Measurements from ENCODE around the gene OR1N1.

The OR1N1 gene

GRCh38 chr9:122498883-122499288 lies 28.2 kb downstream of the OR1N1 start:
- CTCF ChIA-PET: interaction anchor here (0.5 to 2.4 kb wide), 41 partner anchors 9 to 904 kb away, joined by 3 to 23 read pairs (median 4); partner anchors contain the start of gene OR1J2
- Histone ChIP-seq H3K27ac (ENCODE audit: extremely low read depth, low read depth, low read length) (no peak overlapping the region), H3K36me3 (ENCODE audit: control insufficient read depth in 2 of 2, insufficient read depth in 1 of 2, low read length in 2 of 2) (no peaks in the 10 kb centered on the region), H3K4me3 (ENCODE audit: low read depth, low read length) (no peak overlapping the region), H3K4me1 (ENCODE audit: control insufficient read depth, insufficient read depth, low read length) (no peaks in the 10 kb centered on the region), H3K9me3 (ENCODE audit: control insufficient read depth, insufficient read depth, low read depth, low read length) (no peaks in the 10 kb centered on the region)
- POLR2A ChIA-PET: no interaction called here
- no peak for TF ChIP-seq ZNF311 (tag by site-specific recombination; IDR thresholded peaks at IDR 0.05; ENCODE audit: borderline replicate concordance)
- peak; percentile 38 for TF ChIP-seq ZNF654 (tag by site-specific recombination; IDR thresholded peaks at IDR 0.05; ENCODE audit: low read depth)

DNA sequence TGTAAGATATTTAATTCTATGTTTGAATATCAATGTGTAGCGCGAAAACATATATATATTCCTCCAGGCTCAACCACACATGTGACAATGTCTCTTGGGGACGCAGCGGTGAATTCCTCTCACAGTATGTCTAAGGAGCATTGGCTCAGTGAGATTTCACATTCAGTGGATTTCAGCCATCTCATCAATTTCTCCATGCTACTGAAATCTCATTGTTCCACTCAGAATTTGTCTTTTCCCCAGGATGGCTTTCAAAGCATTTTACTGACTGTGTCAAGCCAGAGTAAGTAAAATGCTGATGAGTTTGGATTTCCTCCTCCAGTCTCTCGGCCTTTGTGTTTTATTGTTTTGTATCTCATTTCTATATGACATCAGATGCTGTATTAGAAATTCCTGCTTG lies 48.0 kb downstream of the OR1N1 start:
- Histone ChIP-seq H3K9me3 (ENCODE audit: control insufficient read depth, insufficient read depth, low read depth, low read length) (no peaks in the 10 kb centered on the region), H3K27ac (ENCODE audit: extremely low read depth, low read depth, low read length) (no peak overlapping the region), H3K36me3 (ENCODE audit: control insufficient read depth in 2 of 2, insufficient read depth in 1 of 2, low read length in 2 of 2) (no peaks in the 10 kb centered on the region), H3K4me1 (ENCODE audit: control insufficient read depth, insufficient read depth, low read length) (no peaks in the 10 kb centered on the region), H3K4me3 (ENCODE audit: low read depth, low read length) (no peak overlapping the region)
- TF ChIP-seq ZBTB17 (tag by site-specific recombination; IDR thresholded peaks at IDR 0.05) (no peak), ZNF24 (tag by site-specific recombination; IDR thresholded peaks at IDR 0.05) (no peak), FEZF1 (tag by site-specific recombination; IDR thresholded peaks at IDR 0.05) (no peak)
- ChIA-PET POLR2A (no interaction called here), CTCF (interaction anchor here (1.3 to 1.7 kb wide), 2 partner anchors 14 to 15 kb away, joined by 4 to 7 read pairs; no protein-coding TSS in a partner anchor)

DNA sequence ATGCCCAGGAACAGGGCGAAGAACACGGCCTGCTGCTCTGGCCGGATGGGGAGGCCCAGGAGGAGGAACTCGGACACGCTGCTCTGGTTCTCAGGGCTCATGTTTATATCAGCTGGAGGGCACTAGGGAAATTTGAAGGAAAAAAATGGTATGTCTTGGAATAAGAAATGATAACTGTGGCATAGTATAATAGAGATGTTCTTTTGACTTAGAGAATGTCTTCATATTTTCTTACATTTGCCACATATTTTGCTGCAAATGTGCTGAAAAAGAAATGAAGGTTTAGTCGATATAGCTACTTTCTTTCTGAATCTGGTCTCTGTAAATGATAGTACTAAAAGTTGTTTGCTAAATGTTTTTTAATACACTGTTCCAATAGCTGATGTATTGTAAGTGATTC lies 49.3 kb downstream of the OR1N1 start, which contains the start of gene OR1J1:
TSS of gene OR1J1 (minus strand) at position 101 of the 400 bp plus-strand sequence. CDS start at position 101, 0 bp downstream.
- Histone ChIP-seq H3K9me3 (ENCODE audit: control insufficient read depth, insufficient read depth, low read depth, low read length) (no peaks in the 10 kb centered on the region), H3K4me3 (ENCODE audit: low read depth, low read length) (no peak within 1 kb of the TSS), H3K36me3 (ENCODE audit: control insufficient read depth in 2 of 2, insufficient read depth in 1 of 2, low read length in 2 of 2) (no peaks in the 10 kb centered on the region), H3K4me1 (ENCODE audit: control insufficient read depth, insufficient read depth, low read length) (no peaks in the 10 kb centered on the region), H3K27ac (ENCODE audit: extremely low read depth, low read depth, low read length) (no peak within 1 kb of the TSS)
- CTCF ChIA-PET: interaction anchor here (0.8 to 1.2 kb wide), 2 partner anchors 12 to 14 kb away, joined by 3 to 4 read pairs; no protein-coding TSS in a partner anchor
- TF ChIP-seq ZNF768 (tag by site-specific recombination; IDR thresholded peaks at IDR 0.05): no peak
- no peak for TF ChIP-seq ZNF433 (tag by site-specific recombination; IDR thresholded peaks at IDR 0.05; ENCODE audit: low read depth)
- no peak for TF ChIP-seq ZNF701 (tag by site-specific recombination; IDR thresholded peaks at IDR 0.05)
- TF ChIP-seq ZNF280C (tag by site-specific recombination; IDR thresholded peaks at IDR 0.05): no peak
- no peak for TF ChIP-seq ZNF624 (tag by site-specific recombination; IDR thresholded peaks at IDR 0.05)
- TF ChIP-seq ZNF843 (tag by site-specific recombination; IDR thresholded peaks at IDR 0.05): no peak
- no peak for TF ChIP-seq SALL2 (tag by site-specific recombination; IDR thresholded peaks at IDR 0.05; ENCODE audit: borderline replicate concordance)
- no peak for TF ChIP-seq ZNF155 (tag by site-specific recombination; IDR thresholded peaks at IDR 0.05)
- TF ChIP-seq ZNF660 (tag by site-specific recombination; IDR thresholded peaks at IDR 0.05): no peak
- TF ChIP-seq ZNF398 (tag by site-specific recombination; IDR thresholded peaks at IDR 0.05): no peak
- TF ChIP-seq ZNF416 (tag by site-specific recombination; IDR thresholded peaks at IDR 0.05): no peak
- TF ChIP-seq KLF9 (tag by site-specific recombination; IDR thresholded peaks at IDR 0.05; ENCODE audit: low read depth): no peak
- no peak for TF ChIP-seq ZNF2 (tag by site-specific recombination; IDR thresholded peaks at IDR 0.05)
- no peak for TF ChIP-seq MZF1 (tag by site-specific recombination; IDR thresholded peaks at IDR 0.05; ENCODE audit: borderline replicate concordance)
- no peak for TF ChIP-seq OSR2 (tag by site-specific recombination; IDR thresholded peaks at IDR 0.05)
- no peak for TF ChIP-seq ZNF426 (tag by site-specific recombination; IDR thresholded peaks at IDR 0.05)
- no peak for TF ChIP-seq OVOL3 (tag by site-specific recombination; IDR thresholded peaks at IDR 0.05)
- no peak for TF ChIP-seq ZNF423 (tag by site-specific recombination; IDR thresholded peaks at IDR 0.05)
- TF ChIP-seq ZNF341 (tag by site-specific recombination; IDR thresholded peaks at IDR 0.05; ENCODE audit: low read depth): no peak
- POLR2A ChIA-PET: no interaction called here

Data from HEK293 (cell line).